HEK293 (cell line): ENCODE data around the gene PIEZO1.

Experiments used
- BCL11A ChIP-seq: fragments of 450-650 bp; formaldehyde crosslinking; IDR thresholded peaks from 2 replicates; pipeline ENCODE4 v1.5.1; 2016; ENCODE audit warnings: low read depth, missing biosample characterization, missing genetic modification characterization
- EGR2 ChIP-seq: fragments of 450-650 bp; formaldehyde crosslinking; IDR thresholded peaks from 2 replicates; pipeline ENCODE4 v1.5.1; 2016; ENCODE audit warnings: low read depth, missing biosample characterization, missing genetic modification characterization
- HOXA7 ChIP-seq: sonication (generic); formaldehyde crosslinking; IDR thresholded peaks from 2 replicates; pipeline ENCODE4 v1.8.1; 2022; ENCODE audit warnings: missing genetic modification reagents, borderline replicate concordance
- KLF1 ChIP-seq: fragments of 450-650 bp; formaldehyde crosslinking; IDR thresholded peaks from 2 replicates; pipeline ENCODE4 v1.5.1; 2016; ENCODE audit warnings: missing biosample characterization, missing genetic modification characterization
- KLF7 ChIP-seq: fragments of 450-650 bp; formaldehyde crosslinking; IDR thresholded peaks from 2 replicates; pipeline ENCODE4 v1.5.1; 2016; ENCODE audit warnings: missing biosample characterization, missing genetic modification characterization, borderline replicate concordance
- RBAK ChIP-seq: fragments of 450-650 bp; formaldehyde crosslinking; IDR thresholded peaks from 2 replicates; pipeline ENCODE4 v1.5.1; 2016; ENCODE audit warnings: missing biosample characterization, missing genetic modification characterization
- ZBTB1 ChIP-seq: fragments of 450-650 bp; formaldehyde crosslinking; IDR thresholded peaks from 2 replicates; pipeline ENCODE4 v1.5.1; 2016; ENCODE audit warnings: missing biosample characterization, missing genetic modification characterization
- ZIC2 ChIP-seq: fragments of 450-650 bp; formaldehyde crosslinking; IDR thresholded peaks from 2 replicates; pipeline ENCODE4 v1.5.1; 2016; ENCODE audit warnings: missing biosample characterization, missing genetic modification characterization
- ZNF169 ChIP-seq: fragments of 450-650 bp; formaldehyde crosslinking; IDR thresholded peaks from 2 replicates; pipeline ENCODE4 v1.5.1; 2016; ENCODE audit warnings: missing biosample characterization, missing genetic modification characterization
- ZNF248 ChIP-seq: fragments of 450-650 bp; formaldehyde crosslinking; IDR thresholded peaks from 2 replicates; pipeline ENCODE4 v1.5.1; 2017; ENCODE audit warnings: missing biosample characterization, missing genetic modification characterization
- ZNF366 ChIP-seq: fragments of 450-650 bp; formaldehyde crosslinking; conservative IDR thresholded peaks from 2 replicates; pipeline ENCODE4 v1.5.1; 2016; ENCODE audit warnings: missing biosample characterization, missing genetic modification characterization
- ZNF544 ChIP-seq: fragments of 450-650 bp; formaldehyde crosslinking; IDR thresholded peaks from 2 replicates; pipeline ENCODE4 v1.5.0; 2017; ENCODE audit warnings: missing biosample characterization, missing genetic modification characterization
- ZNF585B ChIP-seq: fragments of 450-650 bp; formaldehyde crosslinking; IDR thresholded peaks from 2 replicates; pipeline ENCODE4 v1.5.1; 2016; ENCODE audit warnings: missing biosample characterization, missing genetic modification characterization
- ZNF76 ChIP-seq: fragments of 450-650 bp; formaldehyde crosslinking; IDR thresholded peaks from 2 replicates; pipeline ENCODE4; 2016; ENCODE audit warnings: low read depth, missing biosample characterization, missing genetic modification characterization, borderline replicate concordance
- ZNF830 ChIP-seq: fragments of 450-650 bp; IDR thresholded peaks from 2 replicates; pipeline ENCODE4 v1.5.0; 2018; ENCODE audit warnings: missing biosample characterization, missing genetic modification characterization, low read depth, mild to moderate bottlenecking, moderate library complexity
- ZNF843 ChIP-seq: fragments of 450-650 bp; formaldehyde crosslinking; IDR thresholded peaks from 2 replicates; pipeline ENCODE4 v1.5.1; 2016; ENCODE audit warnings: missing biosample characterization, missing genetic modification characterization
- TF ChIP-seq, protein P1 (sequence below): fragments of 450-650 bp; formaldehyde crosslinking; IDR thresholded peaks from 2 replicates; pipeline ENCODE4 v1.5.1; 2016; ENCODE audit warnings: missing biosample characterization, missing genetic modification characterization, borderline replicate concordance
- TF ChIP-seq, protein P2 (sequence below): fragments of 450-650 bp; formaldehyde crosslinking; IDR thresholded peaks from 2 replicates; pipeline ENCODE4 v1.5.1; 2016; ENCODE audit warnings: missing biosample characterization, missing genetic modification characterization

The PIEZO1 gene

DNA sequence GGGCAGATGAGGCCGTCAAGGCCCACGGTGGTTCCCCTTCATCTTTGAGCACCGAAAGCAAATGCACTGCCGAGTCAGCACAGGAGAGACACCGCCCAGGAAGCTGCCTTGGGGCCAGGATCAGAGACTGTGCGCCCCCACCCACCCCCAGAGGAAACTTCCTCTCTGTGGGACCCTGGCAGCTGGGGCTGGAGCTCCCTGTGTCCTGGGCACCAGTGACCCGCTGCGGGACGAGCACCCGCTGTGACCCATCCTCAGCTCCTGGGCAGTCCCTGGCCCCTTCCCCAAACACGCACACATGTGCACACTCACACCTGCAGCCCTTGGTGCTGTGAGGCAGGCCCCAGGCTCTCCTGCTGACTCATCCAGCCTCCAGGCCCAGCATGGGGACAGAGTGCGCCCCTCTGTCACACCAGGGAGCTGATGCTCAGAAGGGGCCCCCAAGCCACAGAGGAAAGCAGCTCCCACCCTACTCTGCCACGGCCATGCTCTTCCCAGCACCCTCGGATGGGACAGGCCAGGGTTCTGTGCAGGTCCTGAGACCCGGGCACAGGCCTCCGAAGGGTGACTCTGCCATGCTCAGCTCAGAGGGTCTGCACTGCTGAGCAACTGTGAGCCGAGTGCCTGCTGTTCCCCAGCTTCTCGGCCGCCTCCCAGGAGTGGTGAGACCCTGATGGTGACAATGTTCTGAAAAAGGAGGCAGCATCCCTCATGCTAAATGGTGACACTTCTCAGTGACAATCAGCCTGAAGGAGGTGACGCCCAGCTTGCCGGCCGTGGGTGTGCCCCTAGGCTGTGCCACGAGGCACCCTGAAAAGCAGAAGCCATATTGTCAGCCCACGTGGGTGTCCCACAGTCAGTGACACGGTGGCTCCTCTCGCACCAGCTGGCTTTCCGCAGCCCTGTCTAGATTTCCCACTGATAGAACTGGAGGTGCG, 3.6 kb downstream of the PIEZO1 start (continued):
- no peak for TF ChIP-seq ZBTB1 (tag by site-specific recombination)
- TF ChIP-seq ZIC2 (tag by site-specific recombination) = peak; percentile 93
- TF ChIP-seq ZNF366 (tag by site-specific recombination) = no peak
- peak; percentile 45; the same call in 1 of the 2 replicates for TF ChIP-seq EGR2 (tag by site-specific recombination)
- no peak for TF ChIP-seq HOXA7
- no peak for TF ChIP-seq KLF7 (tag by site-specific recombination)
- TF ChIP-seq, protein P1, sequence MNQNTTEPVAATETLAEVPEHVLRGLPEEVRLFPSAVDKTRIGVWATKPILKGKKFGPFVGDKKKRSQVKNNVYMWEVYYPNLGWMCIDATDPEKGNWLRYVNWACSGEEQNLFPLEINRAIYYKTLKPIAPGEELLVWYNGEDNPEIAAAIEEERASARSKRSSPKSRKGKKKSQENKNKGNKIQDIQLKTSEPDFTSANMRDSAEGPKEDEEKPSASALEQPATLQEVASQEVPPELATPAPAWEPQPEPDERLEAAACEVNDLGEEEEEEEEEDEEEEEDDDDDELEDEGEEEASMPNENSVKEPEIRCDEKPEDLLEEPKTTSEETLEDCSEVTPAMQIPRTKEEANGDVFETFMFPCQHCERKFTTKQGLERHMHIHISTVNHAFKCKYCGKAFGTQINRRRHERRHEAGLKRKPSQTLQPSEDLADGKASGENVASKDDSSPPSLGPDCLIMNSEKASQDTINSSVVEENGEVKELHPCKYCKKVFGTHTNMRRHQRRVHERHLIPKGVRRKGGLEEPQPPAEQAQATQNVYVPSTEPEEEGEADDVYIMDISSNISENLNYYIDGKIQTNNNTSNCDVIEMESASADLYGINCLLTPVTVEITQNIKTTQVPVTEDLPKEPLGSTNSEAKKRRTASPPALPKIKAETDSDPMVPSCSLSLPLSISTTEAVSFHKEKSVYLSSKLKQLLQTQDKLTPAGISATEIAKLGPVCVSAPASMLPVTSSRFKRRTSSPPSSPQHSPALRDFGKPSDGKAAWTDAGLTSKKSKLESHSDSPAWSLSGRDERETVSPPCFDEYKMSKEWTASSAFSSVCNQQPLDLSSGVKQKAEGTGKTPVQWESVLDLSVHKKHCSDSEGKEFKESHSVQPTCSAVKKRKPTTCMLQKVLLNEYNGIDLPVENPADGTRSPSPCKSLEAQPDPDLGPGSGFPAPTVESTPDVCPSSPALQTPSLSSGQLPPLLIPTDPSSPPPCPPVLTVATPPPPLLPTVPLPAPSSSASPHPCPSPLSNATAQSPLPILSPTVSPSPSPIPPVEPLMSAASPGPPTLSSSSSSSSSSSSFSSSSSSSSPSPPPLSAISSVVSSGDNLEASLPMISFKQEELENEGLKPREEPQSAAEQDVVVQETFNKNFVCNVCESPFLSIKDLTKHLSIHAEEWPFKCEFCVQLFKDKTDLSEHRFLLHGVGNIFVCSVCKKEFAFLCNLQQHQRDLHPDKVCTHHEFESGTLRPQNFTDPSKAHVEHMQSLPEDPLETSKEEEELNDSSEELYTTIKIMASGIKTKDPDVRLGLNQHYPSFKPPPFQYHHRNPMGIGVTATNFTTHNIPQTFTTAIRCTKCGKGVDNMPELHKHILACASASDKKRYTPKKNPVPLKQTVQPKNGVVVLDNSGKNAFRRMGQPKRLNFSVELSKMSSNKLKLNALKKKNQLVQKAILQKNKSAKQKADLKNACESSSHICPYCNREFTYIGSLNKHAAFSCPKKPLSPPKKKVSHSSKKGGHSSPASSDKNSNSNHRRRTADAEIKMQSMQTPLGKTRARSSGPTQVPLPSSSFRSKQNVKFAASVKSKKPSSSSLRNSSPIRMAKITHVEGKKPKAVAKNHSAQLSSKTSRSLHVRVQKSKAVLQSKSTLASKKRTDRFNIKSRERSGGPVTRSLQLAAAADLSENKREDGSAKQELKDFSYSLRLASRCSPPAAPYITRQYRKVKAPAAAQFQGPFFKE (tag by site-specific recombination) = no peak
- peak; percentile 57; the same call in 1 of the 2 replicates for TF ChIP-seq KLF1
- TF ChIP-seq BCL11A = no peak
- no peak for TF ChIP-seq ZNF830 (tag by site-specific recombination)
- no peak for TF ChIP-seq ZNF76 (tag by site-specific recombination)
- no peak for TF ChIP-seq ZNF585B (tag by site-specific recombination)
- TF ChIP-seq ZNF169 (tag by site-specific recombination) = no peak
- no peak for TF ChIP-seq ZNF843
- TF ChIP-seq, protein P2, sequence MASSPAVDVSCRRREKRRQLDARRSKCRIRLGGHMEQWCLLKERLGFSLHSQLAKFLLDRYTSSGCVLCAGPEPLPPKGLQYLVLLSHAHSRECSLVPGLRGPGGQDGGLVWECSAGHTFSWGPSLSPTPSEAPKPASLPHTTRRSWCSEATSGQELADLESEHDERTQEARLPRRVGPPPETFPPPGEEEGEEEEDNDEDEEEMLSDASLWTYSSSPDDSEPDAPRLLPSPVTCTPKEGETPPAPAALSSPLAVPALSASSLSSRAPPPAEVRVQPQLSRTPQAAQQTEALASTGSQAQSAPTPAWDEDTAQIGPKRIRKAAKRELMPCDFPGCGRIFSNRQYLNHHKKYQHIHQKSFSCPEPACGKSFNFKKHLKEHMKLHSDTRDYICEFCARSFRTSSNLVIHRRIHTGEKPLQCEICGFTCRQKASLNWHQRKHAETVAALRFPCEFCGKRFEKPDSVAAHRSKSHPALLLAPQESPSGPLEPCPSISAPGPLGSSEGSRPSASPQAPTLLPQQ (tag by site-specific recombination) = peak; percentile 63; the same call in 1 of the 2 replicates
- TF ChIP-seq RBAK (tag by site-specific recombination) = no peak
- no peak for TF ChIP-seq ZNF544 (tag by site-specific recombination)
- no peak for TF ChIP-seq ZNF248 (tag by site-specific recombination)
